ENCODE data around the gene TADA1. TPM values are rescaled to one million over a fixed set of nuclear protein-coding genes. Genes with fewer than 3 reads are reported as not detected.
A peak's percentile ranks its signal among the peaks of the same experiment; 100 is the strongest.

The TADA1 gene
- total and polyA plus RNA-seq, 2 experiments from 2014 or later = 21.8 to 22.0 TPM

DNA sequence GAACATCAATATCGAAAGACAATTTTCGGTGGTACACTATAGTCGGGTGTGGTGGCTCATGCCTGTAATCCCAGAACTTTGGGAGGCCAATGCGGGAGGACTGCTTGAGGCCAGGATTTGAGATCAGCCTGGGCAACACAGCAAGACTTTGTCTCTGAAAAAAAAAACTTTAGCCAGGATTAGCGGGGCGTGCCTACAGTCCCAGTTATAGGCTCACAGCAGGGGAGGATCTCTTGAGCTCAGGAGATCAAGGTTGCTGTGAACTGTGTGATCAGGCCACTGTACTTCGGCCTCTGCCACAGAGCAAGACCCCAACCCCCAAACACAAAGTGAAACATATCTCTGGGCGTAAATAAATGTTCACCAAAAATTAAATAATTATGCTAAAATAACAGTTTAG is 1.6 kb downstream of the TADA1 start:
- no peak overlapping the region for H3K27ac ChIP-seq (ENCODE audit: low read depth)
- peaks cover 61% of the 10 kb centered on the region for H3K79me2 ChIP-seq (replicated peaks; ENCODE audit: insufficient read depth)
- peaks cover 9% of the 10 kb centered on the region for H3K4me1 ChIP-seq (ENCODE audit: insufficient read depth)
- H3K4me3 Mint-ChIP-seq = peak overlapping the region; percentile 95; the same call in 2 of the 3 replicates
- no peaks in the 10 kb centered on the region for H3K9me2 ChIP-seq (ENCODE audit: insufficient read depth)
- H3K27me3 Mint-ChIP-seq (ENCODE audit: insufficient read depth, low read depth, poor library complexity) = peaks cover 6% of the 10 kb centered on the region
- peaks cover 11% of the 10 kb centered on the region; the same call in 2 of the 3 replicates for H3K36me3 Mint-ChIP-seq (ENCODE audit: low read depth)
- TF ChIP-seq, protein P1, sequence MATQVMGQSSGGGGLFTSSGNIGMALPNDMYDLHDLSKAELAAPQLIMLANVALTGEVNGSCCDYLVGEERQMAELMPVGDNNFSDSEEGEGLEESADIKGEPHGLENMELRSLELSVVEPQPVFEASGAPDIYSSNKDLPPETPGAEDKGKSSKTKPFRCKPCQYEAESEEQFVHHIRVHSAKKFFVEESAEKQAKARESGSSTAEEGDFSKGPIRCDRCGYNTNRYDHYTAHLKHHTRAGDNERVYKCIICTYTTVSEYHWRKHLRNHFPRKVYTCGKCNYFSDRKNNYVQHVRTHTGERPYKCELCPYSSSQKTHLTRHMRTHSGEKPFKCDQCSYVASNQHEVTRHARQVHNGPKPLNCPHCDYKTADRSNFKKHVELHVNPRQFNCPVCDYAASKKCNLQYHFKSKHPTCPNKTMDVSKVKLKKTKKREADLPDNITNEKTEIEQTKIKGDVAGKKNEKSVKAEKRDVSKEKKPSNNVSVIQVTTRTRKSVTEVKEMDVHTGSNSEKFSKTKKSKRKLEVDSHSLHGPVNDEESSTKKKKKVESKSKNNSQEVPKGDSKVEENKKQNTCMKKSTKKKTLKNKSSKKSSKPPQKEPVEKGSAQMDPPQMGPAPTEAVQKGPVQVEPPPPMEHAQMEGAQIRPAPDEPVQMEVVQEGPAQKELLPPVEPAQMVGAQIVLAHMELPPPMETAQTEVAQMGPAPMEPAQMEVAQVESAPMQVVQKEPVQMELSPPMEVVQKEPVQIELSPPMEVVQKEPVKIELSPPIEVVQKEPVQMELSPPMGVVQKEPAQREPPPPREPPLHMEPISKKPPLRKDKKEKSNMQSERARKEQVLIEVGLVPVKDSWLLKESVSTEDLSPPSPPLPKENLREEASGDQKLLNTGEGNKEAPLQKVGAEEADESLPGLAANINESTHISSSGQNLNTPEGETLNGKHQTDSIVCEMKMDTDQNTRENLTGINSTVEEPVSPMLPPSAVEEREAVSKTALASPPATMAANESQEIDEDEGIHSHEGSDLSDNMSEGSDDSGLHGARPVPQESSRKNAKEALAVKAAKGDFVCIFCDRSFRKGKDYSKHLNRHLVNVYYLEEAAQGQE (IDR thresholded peaks at IDR 0.05; ENCODE audit: unreplicated experiment) = no peak
- TF ChIP-seq JUNB (IDR thresholded peaks at IDR 0.05; ENCODE audit: unreplicated experiment) = no peak
- no peak for TF ChIP-seq ZNF331 (CRISPR knock-in tag; IDR thresholded peaks at IDR 0.05; ENCODE audit: low read depth)
- TF ChIP-seq CREB1 (CRISPR knock-in tag; IDR thresholded peaks at IDR 0.05; ENCODE audit: low read depth) = no peak
- no peak for TF ChIP-seq EZH2phosphoT487 (IDR thresholded peaks at IDR 0.05; ENCODE audit: unreplicated experiment)
- no peak for TF ChIP-seq ZNF114 (CRISPR knock-in tag; IDR thresholded peaks at IDR 0.05)
- peak overlapping the region; percentile 63 for H3K4me3 ChIP-seq
- H3K36me3 ChIP-seq (ENCODE audit: insufficient read depth) = no peaks in the 10 kb centered on the region
- no peaks in the 10 kb centered on the region for H3F3A ChIP-seq (replicated peaks; ENCODE audit: low read depth)
- peaks cover 30% of the 10 kb centered on the region for H4K20me1 ChIP-seq (replicated peaks; ENCODE audit: insufficient read depth)
- H3K27ac Mint-ChIP-seq = no peak overlapping the region
- H3K4me1 Mint-ChIP-seq = peaks cover 30% of the 10 kb centered on the region
- ATAC-seq (no peak), DNase-seq (ENCODE audit: low spot score) (no peak)
- H2AFZ ChIP-seq = no peak overlapping the region
- H3K4me2 ChIP-seq = peak overlapping the region; percentile 89
- H3K9me3 Mint-ChIP-seq = peaks cover 7% of the 10 kb centered on the region; the same call in 1 of the 3 replicates
- H3K27me3 ChIP-seq (ENCODE audit: insufficient read depth) = no peaks in the 10 kb centered on the region

DNA sequence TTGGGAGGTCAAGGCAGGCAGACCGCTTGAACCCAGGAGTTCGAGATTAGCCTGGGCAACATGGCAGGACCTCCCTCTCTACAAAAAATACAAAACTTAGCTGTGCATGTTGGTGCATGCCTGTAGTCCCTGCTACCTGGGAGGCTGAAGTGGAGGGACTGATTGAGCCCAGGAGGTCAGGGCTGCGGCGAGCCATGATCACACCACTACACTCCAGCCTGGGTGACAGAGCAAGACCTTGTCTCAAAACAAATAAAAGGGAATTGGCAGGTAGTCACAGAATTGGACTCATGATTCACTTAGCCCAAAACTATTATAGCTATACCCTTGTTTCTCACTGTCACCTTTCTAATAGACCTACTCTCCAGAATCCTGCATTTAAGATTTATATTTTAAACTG is 5.5 kb downstream of the TADA1 start:
- Histone ChIP-seq H4K20me1 (replicated peaks; ENCODE audit: insufficient read depth) (peaks cover 41% of the 10 kb centered on the region), H2AFZ (no peak overlapping the region), H3K4me2 (no peak overlapping the region), H3K27ac (ENCODE audit: low read depth) (no peak overlapping the region), H3K36me3 (ENCODE audit: insufficient read depth) (peaks cover 11% of the 10 kb centered on the region; the same call in 1 of the 2 replicates), H3K27me3 (ENCODE audit: insufficient read depth) (no peaks in the 10 kb centered on the region), H3K4me3 (no peak overlapping the region), H3K4me1 (ENCODE audit: insufficient read depth) (peaks cover 9% of the 10 kb centered on the region), H3F3A (replicated peaks; ENCODE audit: low read depth) (no peaks in the 10 kb centered on the region), H3K9me2 (ENCODE audit: insufficient read depth) (no peaks in the 10 kb centered on the region), H3K79me2 (replicated peaks; ENCODE audit: insufficient read depth) (peaks cover 75% of the 10 kb centered on the region)
- DNase-seq (ENCODE audit: low spot score) = no peak
- Mint-ChIP-seq H3K4me3 (no peak overlapping the region), H3K9me3 (no peaks in the 10 kb centered on the region), H3K27me3 (ENCODE audit: insufficient read depth, low read depth, poor library complexity) (peaks cover 2% of the 10 kb centered on the region), H3K4me1 (peaks cover 26% of the 10 kb centered on the region; the same call in 2 of the 3 replicates), H3K36me3 (ENCODE audit: low read depth) (peaks cover 38% of the 10 kb centered on the region), H3K27ac (no peak overlapping the region)
- no peak; the same call in 2 of the 3 replicates for ATAC-seq
- TF ChIP-seq ZNF114 (CRISPR knock-in tag; IDR thresholded peaks at IDR 0.05) = no peak
- TF ChIP-seq ZNF462 (CRISPR knock-in tag; IDR thresholded peaks at IDR 0.05) = no peak
- no peak for TF ChIP-seq EZH2 (IDR thresholded peaks at IDR 0.05; ENCODE audit: low read depth, unreplicated experiment)
- no peak for TF ChIP-seq NANOG (IDR thresholded peaks at IDR 0.05; ENCODE audit: borderline replicate concordance)
- TF ChIP-seq POLR2AphosphoS5 (IDR thresholded peaks at IDR 0.05; ENCODE audit: low read depth) = no peak
- no peak for TF ChIP-seq ZNF331 (CRISPR knock-in tag; IDR thresholded peaks at IDR 0.05; ENCODE audit: low read depth)
- TF ChIP-seq, protein P2, sequence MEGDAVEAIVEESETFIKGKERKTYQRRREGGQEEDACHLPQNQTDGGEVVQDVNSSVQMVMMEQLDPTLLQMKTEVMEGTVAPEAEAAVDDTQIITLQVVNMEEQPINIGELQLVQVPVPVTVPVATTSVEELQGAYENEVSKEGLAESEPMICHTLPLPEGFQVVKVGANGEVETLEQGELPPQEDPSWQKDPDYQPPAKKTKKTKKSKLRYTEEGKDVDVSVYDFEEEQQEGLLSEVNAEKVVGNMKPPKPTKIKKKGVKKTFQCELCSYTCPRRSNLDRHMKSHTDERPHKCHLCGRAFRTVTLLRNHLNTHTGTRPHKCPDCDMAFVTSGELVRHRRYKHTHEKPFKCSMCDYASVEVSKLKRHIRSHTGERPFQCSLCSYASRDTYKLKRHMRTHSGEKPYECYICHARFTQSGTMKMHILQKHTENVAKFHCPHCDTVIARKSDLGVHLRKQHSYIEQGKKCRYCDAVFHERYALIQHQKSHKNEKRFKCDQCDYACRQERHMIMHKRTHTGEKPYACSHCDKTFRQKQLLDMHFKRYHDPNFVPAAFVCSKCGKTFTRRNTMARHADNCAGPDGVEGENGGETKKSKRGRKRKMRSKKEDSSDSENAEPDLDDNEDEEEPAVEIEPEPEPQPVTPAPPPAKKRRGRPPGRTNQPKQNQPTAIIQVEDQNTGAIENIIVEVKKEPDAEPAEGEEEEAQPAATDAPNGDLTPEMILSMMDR (conservative IDR thresholded peaks at IDR 0.05; ENCODE audit: low read depth in 2 of 2) = no peak
